Mammary microvascular endothelial cell (primary cell): ENCODE results near the gene MR1. TPM values are rescaled to one million over a fixed set of nuclear protein-coding genes. Genes with fewer than 3 reads are reported as not detected.

Experiments
- total RNA-seq: library from RNA; depleted of rRNA; stranded (reverse); fragments of >200 nt; gene quantifications from 2 replicates; pipeline ENCODE4 v1.2.3, GENCODE V29; 2015

Gene MR1
- 7.4 and 8.8 TPM in 2 replicates for total RNA-seq

DNA sequence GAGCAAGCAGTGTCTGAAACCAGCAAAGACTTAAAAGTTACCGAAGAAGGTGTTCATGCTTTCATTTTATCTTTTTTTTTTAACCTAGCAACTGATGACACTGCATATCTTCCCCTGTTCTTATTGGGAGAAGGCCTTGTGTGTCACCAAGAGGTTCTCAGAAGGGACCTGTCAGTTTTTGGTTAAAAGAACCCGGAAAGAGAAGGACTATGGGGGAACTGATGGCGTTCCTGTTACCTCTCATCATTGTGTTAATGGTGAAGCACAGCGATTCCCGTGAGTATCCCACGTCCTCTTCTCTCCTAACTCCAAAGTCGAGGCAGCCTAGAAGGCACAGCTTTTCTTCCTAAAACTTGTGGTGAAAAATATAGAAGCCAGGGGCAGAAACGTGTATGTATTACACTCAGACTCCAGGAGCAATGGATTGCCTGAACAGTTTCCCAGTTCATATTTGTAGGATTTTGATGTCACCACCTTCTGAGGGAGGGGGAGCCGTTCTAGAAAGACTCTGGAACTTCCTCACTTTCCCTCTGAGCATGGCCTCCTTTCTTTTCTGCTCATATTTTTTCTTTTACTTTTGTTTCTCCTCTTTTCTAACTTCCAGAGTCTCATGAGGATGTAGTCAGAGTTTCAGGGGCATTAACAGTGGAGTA, at the start of gene MR1:
Gene MR1, plus strand, starts transcription at position 185 of the 653 bp plus-strand sequence. Its CDS starts 25 bp downstream, at position 210.

DNA sequence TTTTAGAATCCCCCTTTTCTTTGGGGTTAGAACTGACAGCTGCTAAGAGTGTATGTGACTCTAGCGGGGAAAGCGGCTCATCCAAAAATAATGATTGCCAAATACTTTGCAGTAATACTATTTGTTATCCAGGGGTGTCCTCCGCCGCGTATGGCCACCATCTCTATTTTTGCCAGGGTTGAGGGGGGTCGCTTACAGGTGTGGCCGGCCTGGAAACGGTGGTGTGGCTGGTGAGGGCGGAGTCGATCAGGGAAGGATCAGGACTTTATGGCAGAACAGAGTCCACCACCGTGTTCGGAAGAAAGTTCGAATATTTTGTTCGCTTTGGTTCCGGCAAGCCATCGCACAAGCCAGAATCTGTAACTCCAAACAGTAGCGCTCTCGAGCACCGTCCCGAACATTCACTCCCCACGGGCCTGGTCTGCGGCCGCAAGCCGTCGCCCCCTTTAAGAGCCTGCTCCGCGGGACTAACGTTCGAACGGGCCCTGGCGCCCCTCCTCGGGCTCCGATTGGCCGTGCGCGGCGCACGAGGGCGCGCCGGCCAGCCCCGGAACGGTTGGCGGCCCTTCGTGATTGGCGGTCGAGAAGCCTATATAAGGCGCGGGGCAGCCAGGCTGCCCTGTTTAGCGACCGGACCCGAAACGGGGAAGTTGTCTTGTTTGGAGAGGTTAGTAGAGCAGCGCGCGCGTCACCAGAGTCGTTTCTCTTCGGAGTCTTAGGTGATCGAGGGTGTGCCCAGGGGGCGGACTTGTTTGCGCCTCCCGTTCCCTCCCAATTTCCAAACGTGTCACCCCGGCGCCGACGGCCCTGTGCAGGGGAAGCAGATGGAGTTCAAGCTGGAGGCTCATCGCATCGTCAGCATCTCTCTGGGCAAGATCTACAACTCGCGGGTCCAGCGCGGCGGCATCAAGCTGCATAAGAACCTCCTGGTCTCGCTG, 54.6 kb downstream of the MR1 start, which contains the start of gene IER5:
Gene IER5, plus strand, starts transcription at position 622 of the 938 bp plus-strand sequence. Its CDS starts 203 bp downstream, at position 825.

Other genes starting within 250 kb of the MR1 start
- gene KIAA1614, start 121.1 kb upstream of the MR1 start, total RNA-seq: 2.3 and 2.5 TPM in 2 replicates
- 21.0 and 21.7 TPM in 2 replicates for gene STX6, start 11.1 kb upstream of the MR1 start, total RNA-seq
- gene IER5, start 54.7 kb downstream of the MR1 start, total RNA-seq: 20.1 and 20.6 TPM in 2 replicates